Stimulated activated CD4-positive, alpha-beta T cell treated with anti-CD3 and anti-CD28 coated beads, TNF-alpha, amount 100 ng/mL, for 1 hour (primary cell): ENCODE measurements around the gene CRYBG1.
"Not testable (repeated sequence)": the region's sequence is repeated elsewhere in the genome, so short reads cannot be mapped to it uniquely, and the experiment has no call there.

Experiments
- DNase-seq, 3 donors: peaks; one replicate each; pipeline ENCODE4 v3.0.0-alpha.2; 2020; ENCODE audit warnings: low read depth in 3 of 3, low spot score in 1 of 3

Gene CRYBG1

DNA sequence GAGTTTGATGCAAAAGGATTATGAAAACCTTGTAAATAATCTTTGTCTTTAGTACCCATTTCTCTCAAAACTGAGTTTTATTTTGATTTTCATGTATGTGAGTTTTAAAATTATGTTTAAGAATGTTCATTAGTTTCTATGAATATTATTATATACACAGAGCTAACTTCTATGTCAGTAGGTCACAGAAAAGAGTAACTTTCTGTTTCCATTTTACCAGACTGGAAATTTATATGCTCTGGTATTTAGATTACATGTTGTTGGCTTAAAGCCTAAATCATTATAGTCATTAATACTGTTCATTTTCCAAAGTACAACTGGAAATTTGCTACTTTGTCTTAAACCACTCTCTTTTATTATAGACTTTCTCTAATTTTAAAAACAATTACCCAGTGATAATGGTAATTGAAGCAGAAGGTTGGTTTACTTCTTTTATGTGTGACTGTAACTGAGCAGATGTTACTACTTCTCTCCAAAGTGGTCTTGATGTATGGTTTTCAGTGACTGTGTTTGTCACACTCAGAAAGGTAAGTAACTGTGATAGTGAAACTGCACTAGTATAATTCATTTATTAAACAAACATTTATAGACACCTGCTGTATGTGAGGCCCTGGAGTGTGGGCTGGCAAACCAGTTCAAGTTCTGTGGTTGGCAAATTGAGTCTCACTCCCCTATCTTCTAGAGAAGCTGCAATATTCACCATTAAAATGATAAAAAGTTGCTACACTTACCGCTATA lies 13.2 kb downstream of the CRYBG1 start:
- no peak for DNase-seq

DNA sequence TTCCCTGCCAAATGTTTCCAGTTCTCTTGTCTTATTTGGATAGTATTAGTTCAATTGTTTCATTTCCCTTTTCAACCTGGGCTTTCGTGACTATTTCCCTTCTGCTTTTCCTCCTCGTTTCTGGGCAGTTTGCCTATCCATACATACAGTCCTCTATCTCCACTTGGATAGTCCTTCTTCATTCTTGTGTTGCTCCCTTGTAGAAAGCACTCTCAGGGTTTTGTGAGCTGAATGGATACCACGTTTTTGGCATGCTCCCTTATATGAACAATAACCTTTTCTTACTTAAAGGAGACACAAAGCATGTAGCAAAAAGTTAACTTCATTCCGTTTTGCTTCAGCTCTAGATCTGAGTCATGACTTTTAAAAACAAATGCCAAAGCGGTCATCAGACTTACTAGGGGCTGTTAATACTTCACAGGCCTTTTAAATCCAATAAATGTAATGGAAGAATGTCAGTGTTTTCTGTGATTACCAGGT lies 16.6 kb downstream of the CRYBG1 start:
- DNase-seq: no peak

DNA sequence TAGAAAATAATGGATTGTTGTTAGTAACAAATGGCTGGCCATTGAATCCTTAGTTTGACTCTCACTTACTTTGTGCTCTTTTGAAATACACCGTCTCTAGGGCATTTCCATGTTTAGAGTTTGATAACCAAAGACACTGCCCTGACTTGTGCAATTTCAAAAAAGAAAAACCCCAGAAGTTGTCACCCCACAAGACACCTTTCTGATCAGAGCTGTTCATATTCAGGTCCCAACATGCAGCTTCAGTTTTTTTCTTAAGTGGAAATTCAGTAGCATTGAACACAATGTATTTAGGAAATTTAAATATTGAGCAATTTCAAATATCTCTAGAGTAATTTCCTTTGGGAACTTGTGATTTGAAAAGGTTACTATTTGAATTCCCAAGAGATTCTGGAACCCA lies 19.4 kb downstream of the CRYBG1 start:
- no peak for DNase-seq

DNA sequence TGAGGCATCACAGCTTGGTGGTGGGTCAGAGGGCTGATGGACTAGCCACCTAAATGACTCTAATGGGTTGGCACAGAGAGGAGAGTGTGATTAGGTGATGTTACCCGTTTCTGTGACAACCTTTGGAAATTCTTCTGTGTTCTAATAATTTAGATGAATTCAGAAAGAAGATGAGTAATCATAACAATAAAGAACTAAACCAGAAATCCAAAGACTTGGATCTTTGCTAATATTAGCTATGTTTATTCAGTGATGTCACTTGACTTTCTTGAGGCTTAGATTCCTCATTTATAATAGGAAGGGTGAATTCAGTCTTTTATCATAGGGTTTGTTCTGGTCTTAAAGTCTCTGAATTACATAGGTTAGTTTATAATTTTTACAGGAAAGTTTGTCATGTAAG lies 19.9 kb downstream of the CRYBG1 start:
- no peak for DNase-seq

DNA sequence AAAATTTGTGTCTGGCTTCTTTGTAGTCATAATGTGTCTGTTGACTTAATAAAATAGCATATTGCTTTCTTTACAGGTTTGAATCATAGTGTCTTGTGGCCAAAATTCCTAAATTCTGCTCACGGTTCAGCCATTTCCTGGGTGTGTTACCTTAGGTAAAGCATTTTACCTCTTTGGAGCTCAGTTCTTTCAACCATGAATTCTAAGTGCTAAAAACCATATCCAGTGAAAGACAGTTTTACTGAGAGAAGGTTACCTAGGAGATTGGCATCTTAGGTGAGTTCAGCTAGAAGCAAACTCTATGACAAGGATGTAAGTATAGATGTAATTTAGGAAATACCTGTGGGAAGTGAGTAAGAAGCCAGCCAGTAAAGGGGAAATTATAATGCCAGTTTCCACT lies 20.7 kb downstream of the CRYBG1 start:
- no peak for DNase-seq

DNA sequence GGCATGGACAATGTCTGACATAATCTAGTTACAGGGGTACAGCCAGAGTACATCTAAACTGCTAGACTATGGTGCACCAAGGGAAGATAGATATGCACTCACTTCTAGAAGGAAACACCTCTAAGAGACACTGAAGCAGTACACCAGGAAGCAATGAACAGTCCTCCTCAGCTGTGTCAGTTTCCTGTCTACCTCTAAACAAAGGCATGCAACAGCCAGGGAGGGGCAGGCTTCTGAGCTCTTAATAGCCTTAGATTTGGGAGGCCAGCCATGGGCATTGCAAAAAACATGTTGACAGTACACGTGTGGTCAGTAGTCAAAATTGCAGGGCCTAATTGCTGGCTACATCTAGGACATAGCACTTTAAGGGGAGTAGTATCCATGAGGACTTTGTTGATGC lies 21.4 kb downstream of the CRYBG1 start:
- DNase-seq: no peak

DNA sequence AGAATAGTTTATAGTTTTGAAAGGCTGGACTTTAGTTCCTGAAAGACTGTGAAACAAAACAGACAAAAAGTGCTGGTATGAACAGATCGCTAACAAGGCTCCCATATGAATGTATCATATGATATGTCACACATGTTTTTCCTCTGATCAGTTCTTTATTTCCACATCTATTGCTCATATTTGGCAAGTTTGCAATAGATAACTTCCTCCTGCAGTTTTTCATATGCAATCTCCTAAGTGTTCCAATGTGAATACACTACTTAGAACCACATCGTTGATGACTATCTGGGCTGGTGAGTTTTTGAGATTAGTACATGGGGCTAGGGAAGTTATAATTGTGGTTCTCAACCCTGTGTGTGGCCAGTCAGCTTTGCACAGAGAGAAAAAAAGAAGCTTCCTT lies 23.1 kb downstream of the CRYBG1 start:
- no peak for DNase-seq

DNA sequence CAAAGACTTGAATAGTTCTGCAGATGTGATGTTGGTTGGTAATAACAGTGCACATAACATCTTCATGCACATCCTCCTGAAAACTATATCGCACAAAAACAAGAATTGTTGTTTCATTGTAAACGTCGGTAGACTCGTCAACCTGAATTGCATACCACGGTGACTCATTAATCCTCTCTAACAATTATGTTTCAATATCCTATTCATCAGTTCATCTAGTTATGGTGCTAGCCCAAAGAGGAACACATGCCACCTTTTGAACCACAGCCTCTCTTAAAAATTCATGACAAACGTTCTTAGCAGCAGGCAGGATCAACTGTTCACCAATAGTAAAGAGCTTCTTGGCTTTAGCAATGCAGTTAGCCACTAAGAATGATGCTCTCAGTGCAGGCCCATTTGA lies 25.0 kb downstream of the CRYBG1 start:
- DNase-seq: no peak

DNA sequence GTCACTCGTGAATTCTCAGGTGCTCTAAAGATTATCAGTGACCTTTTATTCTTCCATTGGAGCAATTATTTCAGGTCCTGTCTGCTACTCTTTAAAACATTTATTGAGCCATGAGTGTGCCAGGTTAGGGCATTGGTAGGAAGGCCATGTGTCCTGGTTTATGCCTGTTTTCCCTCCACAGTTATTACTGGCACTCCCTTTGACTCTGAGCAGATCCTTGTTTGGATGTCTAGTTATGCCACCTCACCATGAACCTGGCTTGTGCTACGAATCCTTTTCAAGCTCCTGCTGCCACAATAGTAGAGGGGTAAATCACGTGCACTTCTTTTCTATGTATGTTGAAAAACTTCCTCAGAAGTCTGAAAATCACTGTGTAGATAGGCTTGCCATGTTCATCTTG lies 27.4 kb downstream of the CRYBG1 start:
- no peak for DNase-seq

DNA sequence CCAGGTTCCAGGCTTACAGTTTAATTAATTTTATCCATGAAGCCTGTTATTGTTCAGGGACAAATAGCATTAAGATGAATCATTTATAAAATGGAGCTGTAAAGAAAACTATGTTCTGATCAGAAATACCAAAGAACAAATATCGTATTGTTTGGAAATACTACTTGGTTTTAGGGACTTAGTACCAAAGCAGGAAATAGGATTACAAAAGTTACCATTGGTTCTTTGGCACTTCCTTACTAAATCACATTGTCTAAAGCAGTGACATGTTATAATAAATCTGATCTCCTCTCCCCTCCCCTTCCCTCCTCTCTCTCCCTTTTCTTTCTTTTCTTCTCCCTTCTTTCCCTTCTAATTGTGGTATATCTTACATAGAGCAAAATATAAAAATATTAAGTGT lies 29.6 kb downstream of the CRYBG1 start:
- DNase-seq: no peak

DNA sequence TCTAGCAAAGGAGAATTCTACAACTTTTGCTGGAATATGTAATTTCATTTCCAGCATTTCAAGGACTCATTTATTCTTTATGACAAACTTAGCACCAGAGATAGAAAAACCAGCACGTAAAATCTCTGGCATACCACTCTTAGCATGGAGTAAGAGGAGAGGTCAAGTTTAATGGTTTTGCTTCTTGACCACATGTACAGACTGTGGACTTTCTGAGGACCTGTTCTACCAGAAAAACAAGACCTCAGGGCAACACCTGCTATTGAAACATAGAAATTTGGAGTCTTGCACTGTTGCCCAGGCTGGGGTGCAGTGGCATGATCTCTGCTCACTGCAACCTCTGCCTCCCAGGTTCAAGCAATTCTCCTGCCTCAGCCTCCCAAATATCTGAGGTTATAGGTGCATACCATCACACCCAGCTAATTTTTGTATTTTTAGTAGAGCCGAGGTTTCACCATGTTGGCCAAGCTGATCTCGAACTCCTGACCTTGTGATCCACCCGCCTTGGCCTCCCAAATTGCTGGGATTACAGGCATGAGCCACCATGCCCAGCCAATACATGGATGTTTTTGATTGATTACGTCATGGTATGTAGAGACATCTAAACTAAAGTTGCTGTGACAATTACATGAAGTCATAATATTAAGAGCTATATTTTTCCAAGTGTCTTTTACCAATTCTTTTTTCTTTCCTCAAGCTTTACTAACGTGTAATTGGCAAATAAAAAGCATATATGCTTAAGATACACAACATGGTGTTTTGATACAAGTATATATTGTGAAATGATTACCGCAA lies 36.1 kb downstream of the CRYBG1 start:
- no peak for DNase-seq

DNA sequence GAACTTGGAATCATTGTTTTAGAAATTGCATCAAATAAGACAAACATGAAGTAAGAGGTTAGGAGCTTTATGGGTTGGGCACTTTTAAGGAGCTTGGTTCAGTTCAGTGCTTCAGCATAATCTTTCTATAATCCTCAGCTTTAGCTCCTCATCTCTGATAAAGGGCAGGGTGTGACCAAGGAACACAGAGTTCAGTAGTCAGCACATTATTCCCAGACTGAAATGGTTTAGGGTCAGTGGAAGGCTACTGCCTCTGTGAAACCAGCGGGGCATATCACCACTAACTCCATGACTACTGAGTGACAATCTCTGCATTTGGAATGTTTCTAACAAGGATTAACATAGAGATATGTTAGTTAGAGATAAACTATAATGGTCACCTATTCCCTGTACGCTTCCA lies 36.9 kb downstream of the CRYBG1 start:
- no peak for DNase-seq

DNA sequence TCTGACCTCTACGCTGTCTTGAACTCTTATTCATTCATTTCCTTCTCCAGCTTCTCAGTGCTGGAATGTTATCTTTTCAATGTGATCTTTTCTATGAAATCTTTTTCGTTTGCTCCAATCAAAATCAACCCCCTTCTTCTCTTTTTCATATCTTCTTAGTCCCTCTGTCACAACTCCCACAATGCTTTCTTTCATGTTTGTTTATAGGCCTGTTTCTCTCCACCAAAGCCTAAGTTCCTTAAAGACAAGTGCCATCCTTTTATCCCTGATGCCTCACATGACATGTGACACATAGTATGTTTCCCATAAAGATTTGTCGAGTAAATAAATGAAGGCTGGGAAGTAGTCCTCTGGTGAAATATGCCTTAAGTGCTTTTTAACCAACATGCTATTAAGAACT lies 38.1 kb downstream of the CRYBG1 start:
- no peak for DNase-seq

DNA sequence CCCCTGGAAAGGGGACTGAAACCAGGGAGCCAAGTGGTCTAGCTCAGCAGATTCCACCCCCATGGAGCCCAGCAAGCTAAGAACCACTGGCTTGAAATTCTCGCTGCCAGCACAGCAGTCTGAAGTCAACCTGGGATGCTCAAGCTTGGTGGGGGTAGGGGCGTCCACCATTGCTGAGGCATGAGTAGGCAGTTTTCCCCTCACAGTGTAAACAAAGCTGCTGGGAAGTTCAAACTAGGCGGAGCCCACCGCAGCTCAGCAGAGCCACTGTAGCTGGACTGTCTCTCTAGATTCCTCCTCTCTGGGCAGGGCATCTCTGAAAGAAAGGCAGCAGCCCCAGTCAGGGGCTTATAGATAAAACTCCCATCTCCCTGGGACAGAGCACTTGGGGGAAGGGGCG lies 44.5 kb downstream of the CRYBG1 start:
- DNase-seq: not testable (repeated sequence)

DNA sequence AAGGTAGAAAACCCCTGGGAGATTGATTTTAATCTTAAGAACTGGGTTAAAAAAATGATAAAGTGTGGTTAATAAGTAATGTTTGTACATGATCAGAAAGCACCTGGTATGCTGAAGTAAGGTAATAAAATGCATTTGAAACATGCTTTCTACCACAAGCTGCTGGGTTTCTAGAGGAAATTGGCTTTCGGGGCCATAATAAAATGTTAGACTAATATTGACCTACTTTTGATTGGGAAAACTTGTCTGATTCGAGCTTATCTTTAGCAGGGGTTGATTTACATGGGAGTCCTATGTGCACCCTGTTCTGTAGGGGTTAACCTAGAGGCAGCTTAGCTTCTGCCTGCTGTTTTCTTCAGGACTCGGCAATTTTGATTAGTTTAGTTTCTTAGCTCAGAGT lies 50.5 kb downstream of the CRYBG1 start:
- no peak for DNase-seq

DNA sequence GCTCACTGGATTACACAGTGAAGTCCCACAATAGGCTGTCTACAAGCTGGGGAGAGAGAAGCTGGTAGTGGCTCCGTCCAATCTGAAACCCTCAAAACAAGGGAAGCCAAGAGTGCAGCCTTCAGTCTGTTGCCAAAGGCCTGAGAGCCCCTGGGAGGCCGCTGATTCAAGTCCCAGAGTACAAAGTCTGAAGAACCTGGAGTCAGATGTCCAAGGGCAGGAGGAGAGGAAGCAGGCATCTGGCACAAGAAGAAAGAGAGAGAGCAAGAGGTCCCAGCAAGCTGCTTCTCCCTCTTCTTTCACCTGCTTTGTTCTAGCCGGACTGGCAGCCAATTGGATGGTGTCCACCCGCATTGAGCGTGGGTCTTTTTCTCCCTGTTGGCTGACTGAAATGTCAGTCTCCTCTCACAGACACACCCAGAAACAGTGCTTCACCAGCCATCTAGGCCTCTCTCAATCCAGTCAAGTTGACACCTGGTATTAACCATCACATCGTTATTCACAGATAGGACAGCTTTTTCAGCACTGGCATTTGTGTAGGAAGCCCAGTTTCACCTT lies 51.2 kb downstream of the CRYBG1 start:
- DNase-seq: no peak

DNA sequence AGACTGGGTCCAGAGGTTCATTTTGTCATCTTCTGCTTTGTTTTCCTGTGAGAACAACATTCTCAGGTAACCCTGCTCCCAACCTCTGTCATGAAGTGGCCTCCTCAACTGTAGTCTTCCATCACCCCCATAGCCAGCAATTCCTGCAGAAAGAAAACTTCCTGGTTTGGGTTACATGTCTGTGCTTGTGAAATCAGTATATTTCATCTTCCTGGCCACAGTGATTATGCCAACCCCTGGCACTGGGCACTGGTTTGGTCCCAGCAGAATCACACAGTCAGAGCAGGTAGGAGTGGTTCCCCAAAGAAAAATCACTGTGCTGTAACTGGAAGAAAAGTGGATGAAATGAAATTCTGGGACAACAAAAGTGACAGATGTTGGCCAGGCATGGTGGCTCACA lies 52.5 kb downstream of the CRYBG1 start:
- no peak for DNase-seq

DNA sequence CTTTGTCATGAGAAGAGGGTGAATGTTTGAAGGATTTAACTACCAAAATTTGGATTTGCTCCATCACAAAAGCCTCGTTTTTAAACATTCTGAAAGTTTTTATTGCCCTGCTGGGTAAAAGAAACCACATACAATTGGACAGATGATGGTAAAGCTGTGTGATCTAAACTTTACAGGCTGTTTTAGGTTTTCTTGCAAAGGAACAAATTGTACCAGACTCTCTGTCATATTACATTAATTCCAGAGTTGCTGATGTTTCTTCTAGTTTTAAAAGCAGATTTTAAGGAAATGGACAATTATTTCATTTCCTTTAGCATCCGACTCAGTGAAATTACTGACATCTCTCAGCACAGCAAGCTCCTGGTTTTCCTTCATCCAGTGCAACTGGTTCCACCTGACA lies 53.2 kb downstream of the CRYBG1 start:
- DNase-seq: no peak

DNA sequence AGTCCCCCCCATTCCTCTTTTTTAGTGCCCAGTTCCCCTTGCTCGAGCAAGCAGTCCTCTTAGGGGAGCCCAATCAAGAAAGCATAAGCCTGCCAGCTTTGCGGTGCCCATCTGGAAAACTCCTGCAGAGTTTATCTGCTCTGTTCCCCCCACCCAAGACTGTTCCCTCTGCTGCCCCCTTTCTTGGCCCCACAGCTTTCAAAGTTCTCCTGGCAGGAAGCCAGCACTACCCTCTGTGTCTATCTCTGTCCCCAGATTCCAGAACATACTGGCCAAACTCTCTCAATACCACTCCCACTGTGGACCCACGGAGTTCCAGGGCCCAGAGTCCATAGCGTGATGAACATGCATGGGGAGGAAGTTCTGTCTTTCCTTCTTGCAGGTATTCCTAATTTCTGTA lies 55.4 kb downstream of the CRYBG1 start:
- no peak for DNase-seq

DNA sequence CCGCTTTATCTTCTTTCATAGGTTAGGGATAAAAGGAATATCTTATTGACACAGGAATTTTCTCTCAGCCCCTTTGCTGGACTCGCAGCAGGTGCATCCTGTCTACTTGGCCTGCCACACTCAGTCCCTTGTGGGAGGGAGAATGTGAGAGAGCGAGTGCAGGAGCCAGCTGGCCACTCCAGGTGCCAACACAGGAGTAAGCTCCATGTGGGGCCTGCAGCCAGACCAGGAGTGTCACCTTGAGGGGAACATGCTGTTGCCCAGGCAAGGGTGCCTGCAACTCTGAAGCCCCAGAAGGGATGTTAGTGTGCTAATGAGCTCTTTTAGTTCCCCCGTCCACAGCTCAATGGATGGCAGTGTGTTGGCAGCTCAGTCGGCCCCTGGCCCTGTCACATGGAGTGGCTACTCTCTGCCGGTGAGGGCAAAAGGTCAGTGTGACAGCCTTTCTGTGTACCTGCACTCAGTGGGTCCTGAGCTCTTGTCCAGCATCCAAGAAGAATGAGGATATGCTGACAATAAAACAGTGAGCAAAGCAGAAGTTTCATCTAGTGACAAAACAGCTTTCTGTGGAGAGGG lies 57.1 kb downstream of the CRYBG1 start:
- DNase-seq: no peak

DNA sequence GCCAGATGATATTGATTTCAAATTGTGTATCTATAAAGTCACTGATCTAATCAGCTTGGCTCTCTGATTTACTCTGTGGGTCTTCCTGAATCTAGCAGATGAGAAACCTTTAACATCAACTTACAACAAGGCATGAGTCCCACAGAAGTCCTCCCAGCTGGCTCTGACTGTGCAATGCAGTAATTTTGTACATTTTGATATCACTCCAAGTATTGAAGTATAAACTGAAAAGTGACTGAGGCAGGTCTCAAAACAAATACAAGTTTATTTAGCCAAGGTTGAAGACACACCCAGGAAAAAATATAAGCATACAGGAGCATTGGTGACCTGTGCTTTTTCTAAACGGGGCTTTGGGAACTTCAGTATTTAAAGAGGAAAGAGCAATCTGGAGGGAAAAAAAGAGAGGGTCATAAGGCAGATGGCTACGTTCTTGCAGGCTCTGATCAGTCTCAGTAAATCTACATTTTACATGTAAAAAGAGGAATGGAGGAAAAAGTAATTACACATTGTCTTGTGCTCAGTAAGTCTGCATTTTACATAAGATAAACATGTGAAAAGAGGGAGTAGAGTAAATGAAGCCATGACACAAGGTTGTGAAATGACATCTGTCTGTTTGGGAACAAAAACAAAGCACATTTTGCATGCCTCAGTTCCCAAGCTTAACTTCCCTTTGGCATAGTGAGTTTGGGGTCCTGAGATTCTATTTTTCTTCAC lies 59.5 kb downstream of the CRYBG1 start:
- DNase-seq: no peak
